Stimulated activated CD4-positive, alpha-beta T cell treated with anti-CD3 and anti-CD28 coated beads, Interleukin-1b, Interleukin-23, amount 100 ng/mL, for 48 hours (primary cell): ENCODE data around the gene OR2B6.
"Not testable (repeated sequence)": the region's sequence is repeated elsewhere in the genome, so short reads cannot be mapped to it uniquely, and the experiment has no call there.

Experiments
- DNase-seq: peaks from one replicate; pipeline ENCODE4 v3.0.0-alpha.2; 2020

The OR2B6 gene

DNA sequence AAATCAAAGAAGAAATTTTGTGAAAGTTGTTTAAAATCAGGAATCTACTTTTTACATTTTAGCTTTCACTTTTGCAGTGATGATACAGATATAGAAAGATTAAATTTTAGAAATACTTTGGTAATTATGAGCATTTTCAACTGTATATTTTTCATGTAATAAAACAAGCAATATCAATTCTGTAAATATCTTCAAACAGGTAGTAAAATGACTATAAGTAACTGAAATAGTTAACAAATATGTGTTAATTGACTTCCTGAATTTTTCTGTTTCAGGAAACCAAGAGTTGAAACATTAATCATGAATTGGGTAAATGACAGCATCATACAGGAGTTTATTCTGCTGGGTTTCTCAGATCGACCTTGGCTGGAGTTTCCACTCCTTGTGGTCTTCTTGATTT is at the start of gene OR2B6:
Gene OR2B6, plus strand, starts transcription at position 301 of the 400 bp plus-strand sequence. Its CDS starts 0 bp downstream, at position 301.
- DNase-seq, result no peak

GRCh38 chr6:27908017-27908416 is 49.0 kb upstream of the OR2B6 start:
- DNase-seq, result no peak

- no peak for DNase-seq
These were observed 45.0 kb upstream of the OR2B6 start, which contains the start of gene OR2B2 for GRCh38 chr6:27911956-27912446. Gene OR2B2 (minus strand): TSS chr6:27912396. CDS start chr6:27912319, 77 bp downstream.

DNA sequence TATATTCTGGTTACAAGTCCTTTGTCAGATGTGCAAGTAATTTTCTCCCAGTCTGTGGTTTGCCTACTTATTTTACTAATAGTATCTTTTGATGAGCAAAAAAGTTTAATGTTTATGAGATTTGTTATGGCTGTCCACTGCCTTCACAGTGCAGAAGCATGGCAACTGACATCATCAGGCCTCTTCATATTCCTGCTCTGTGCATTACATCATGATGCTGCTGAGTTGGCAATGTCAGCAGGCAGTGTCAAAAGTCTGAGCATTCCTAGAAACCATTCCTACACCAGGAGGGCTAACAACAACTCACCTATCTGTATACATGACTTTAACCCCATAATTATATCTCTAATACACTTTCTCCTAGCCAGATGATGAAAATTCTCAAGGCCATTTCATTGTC is 34.1 kb upstream of the OR2B6 start:
- no peak for DNase-seq

DNA sequence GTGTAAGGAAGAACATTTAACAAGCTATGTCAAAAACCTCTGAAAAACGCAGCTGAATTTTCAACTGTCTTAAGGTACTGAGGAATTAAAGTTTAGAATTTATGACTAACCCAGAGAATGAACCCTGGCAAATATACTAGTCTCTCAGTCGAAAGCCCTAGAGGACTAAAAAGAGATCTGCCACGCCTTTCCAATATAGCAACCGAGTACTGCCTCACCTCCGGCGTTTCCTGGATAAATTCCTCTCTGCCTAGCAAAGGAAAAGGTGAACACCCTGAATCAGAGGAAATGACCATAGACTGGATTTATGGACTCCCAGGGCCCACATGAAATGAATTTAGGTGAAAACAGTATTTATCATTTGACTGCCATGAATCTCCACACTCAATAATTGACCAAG is 32.9 kb upstream of the OR2B6 start:
- DNase-seq, result no peak

DNA sequence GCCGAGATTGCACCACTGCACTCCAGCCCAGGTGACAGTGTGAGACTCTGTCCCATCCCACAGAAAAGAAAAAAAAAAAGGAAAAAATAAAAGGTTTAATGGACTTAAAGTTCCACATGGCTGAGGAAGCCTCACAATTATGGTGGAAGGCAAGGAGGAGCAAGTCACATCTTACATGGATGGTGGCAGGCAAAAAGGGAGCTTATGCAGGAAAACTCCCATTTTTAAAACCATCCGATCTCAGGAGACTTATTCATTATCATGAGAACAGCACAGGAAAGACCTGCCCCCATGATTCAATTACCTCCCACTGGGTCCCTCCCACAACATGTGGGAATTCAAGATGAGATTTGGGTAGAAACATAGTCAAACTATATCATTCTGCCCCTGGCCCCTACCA is 29.0 kb upstream of the OR2B6 start:
- not testable (repeated sequence) for DNase-seq

DNA sequence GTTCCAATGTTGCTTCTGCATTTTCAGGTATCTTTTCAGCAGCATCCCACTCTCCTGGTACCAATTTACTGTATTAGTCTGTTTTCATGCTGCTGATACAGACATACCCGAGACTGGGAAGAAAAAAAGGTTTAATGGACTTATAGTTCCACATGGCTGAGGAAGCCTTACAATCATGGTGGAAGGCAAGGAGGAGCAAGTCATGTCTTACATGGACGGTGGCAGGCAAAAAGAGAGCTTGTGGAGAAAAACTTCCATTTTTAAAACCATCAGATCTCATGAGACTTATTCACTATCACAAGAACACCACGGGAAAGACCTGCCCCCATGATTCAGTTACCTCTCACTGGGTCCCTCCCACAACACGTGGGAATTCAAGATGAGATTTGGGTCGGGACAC is 27.1 kb upstream of the OR2B6 start:
- DNase-seq, result not testable (repeated sequence)

DNA sequence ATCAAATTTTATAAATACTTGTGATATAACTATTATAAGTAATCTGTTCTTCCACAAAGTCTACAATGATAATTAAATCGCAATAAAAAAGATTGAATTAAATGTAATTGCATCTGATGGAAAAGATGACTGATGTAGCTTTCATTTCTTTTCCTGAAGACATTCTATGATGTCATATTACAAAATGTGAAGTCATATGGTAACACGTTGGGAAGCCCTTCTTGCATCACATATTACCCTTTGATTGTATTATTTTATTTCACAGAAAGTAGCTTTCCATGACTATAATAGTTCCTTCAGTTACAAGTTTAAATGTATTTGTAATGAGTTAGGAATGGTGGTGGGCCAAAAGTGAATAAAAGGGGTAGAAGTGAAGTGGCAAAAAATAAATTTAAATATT is 25.8 kb upstream of the OR2B6 start:
- no peak for DNase-seq

GRCh38 chr6:27940766-27941165 is 16.3 kb upstream of the OR2B6 start:
- no peak for DNase-seq

DNA sequence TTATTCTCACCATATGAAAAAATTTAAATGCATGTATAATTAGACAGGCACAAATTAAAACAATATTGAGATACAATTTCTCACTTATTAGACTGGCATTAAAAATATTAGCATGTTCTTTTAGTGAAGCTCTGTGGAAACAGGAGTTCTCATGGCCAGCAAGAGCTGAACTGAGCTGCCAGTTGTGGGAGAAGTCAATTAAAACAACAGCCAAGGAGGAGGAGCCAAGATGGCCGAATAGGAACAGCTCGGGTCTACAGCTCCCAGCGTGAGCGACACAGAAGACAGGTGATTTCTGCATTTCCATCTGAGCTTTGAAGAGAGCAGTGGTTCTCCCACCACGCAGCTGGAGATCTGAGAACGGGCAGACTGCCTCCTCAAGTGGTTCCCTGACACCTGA is 14.0 kb upstream of the OR2B6 start:
- DNase-seq, result not testable (repeated sequence)

GRCh38 chr6:27948237-27948636 is 8.8 kb upstream of the OR2B6 start:
- no peak for DNase-seq

- DNase-seq, result no peak
These were observed 6.0 kb upstream of the OR2B6 start for GRCh38 chr6:27951040-27951439.

- DNase-seq, result no peak
These were observed 475 bp downstream of the OR2B6 start for GRCh38 chr6:27957516-27957915.

GRCh38 chr6:27962506-27962905 is 5.5 kb downstream of the OR2B6 start:
- DNase-seq, result no peak

DNA sequence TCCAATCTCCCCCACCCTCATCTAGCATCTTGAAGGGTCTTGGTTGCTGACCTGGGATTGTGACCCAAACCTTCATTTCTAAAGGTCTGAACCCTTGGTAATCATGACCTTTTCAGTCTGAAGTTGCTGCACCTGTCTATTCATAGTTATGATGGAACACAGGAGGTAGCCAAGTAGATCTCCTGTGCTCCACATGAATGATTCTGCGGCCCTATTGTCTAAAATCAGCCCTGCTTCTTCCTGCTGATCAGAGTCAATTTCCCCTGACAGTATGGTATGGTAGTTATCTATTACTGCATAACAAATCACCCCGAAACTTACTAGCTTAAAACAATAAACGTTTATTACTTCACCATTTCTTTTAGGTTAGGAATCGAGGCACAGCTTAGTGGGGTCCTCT is 9.0 kb downstream of the OR2B6 start:
- DNase-seq, result no peak

- no peak for DNase-seq
These were observed 9.9 kb downstream of the OR2B6 start for GRCh38 chr6:27966816-27967426.

- DNase-seq, result no peak
These were observed 13.4 kb downstream of the OR2B6 start for GRCh38 chr6:27970444-27970843.

- no peak for DNase-seq
These were observed 15.7 kb downstream of the OR2B6 start for GRCh38 chr6:27972750-27973149.

DNA sequence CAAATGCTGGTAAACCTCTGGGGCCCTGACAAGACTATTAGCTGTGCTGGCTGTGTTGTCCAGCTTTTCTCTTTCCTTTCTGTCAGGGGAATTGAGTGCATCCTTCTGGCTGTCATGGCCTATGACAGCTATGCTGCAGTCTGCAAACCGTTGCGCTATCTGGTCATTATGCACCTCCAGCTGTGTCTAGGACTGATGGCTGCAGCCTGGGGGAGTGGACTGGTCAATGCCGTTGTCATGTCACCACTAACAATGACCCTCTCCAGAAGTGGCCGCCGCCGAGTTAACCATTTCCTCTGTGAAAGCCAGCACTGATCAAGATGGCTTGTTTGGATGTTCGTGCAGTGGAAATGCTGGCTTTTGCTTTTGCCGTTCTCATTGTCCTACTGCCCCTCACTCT is 20.3 kb downstream of the OR2B6 start:
- no peak for DNase-seq

GRCh38 chr6:27978705-27979104 is 21.7 kb downstream of the OR2B6 start:
- DNase-seq, result no peak

GRCh38 chr6:27980111-27980510 is 23.1 kb downstream of the OR2B6 start:
- no peak for DNase-seq

GRCh38 chr6:27986928-27987725 is 30.1 kb downstream of the OR2B6 start:
- no peak for DNase-seq

DNA sequence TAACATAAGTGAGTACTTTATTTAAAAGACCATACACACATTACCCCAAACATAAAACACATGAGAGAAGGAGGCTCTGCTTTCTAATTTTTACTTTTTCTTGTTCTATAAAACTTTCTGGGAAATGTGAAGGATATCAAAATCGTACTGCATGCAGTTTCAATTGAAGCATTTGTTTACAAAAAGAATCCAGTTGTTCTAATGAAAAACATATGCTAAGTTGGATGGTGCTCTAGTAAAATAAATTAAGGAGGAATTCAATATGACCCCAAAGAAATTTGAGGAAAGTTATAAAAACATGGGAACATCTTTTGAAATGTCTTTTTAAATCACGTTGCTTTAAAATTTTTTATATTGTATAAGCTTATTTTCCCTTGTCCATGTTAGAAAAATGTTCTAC is 37.6 kb downstream of the OR2B6 start:
- DNase-seq, result no peak

GRCh38 chr6:28000351-28001045 is 43.5 kb downstream of the OR2B6 start:
- no peak for DNase-seq
